GM12878 (cell line): ENCODE results near the gene RPS6KA2.

Experiments used
- ATF3 ChIP-seq: IDR thresholded peaks from 2 replicates; pipeline ENCODE4 v1.6.1; 2011; ENCODE audit warnings: low read depth, mild to moderate bottlenecking, low read length, moderate library complexity, borderline replicate concordance; ENCODE audit errors: extremely low read depth
- CHD4 ChIP-seq: fragments of 200-600 bp; sonication (generic); IDR thresholded peaks from 2 replicates; pipeline ENCODE4 v1.6.1; 2016; ENCODE audit warnings: mild to moderate bottlenecking
- HDAC6 ChIP-seq: fragments of 200-600 bp; sonication (generic); IDR thresholded peaks from one replicate; pipeline ENCODE4 v1.8.0; 2017; ENCODE audit warnings: antibody characterized with exemption; ENCODE audit not compliant: unreplicated experiment
- IRF3 ChIP-seq: fragments of 450-650 bp; IDR thresholded peaks from 2 replicates; pipeline ENCODE4 v1.6.1; 2014; ENCODE audit warnings: mild to moderate bottlenecking
- MYB ChIP-seq: fragments of 150-350 bp; IDR thresholded peaks from 2 replicates; pipeline ENCODE4 v1.6.1; 2014; ENCODE audit warnings: mild to moderate bottlenecking, low read depth, low read length, borderline replicate concordance
- MYC ChIP-seq: IDR thresholded peaks from 2 replicates; pipeline ENCODE4 v1.6.1; 2011; ENCODE audit warnings: mild to moderate bottlenecking, low read length, moderate library complexity, inconsistent platforms; ENCODE audit not compliant: insufficient read depth, insufficient replicate concordance, insufficient read length, severe bottlenecking
- NR2F1 ChIP-seq: fragments of 450-650 bp; conservative IDR thresholded peaks from 2 replicates; pipeline ENCODE4 v1.6.1; 2017; ENCODE audit warnings: mild to moderate bottlenecking
- POLR2A ChIP-seq: IDR thresholded peaks from 2 replicates; pipeline ENCODE4 v1.6.1; 2011; ENCODE audit warnings: low read depth, mild to moderate bottlenecking, low read length
- POLR2AphosphoS5 ChIP-seq: IDR thresholded peaks from 2 replicates; pipeline ENCODE4 v1.6.1; 2011; ENCODE audit warnings: mild to moderate bottlenecking, low read length, inconsistent platforms
- REST ChIP-seq: IDR thresholded peaks from 2 replicates; pipeline ENCODE4 v1.6.1; 2012; ENCODE audit warnings: mild to moderate bottlenecking, low read depth, low read length
- YY1 ChIP-seq: IDR thresholded peaks from 2 replicates; pipeline ENCODE4 v1.6.1; 2011; ENCODE audit warnings: low read depth, mild to moderate bottlenecking, low read length
- ZNF24 ChIP-seq: fragments of 450-650 bp; IDR thresholded peaks from 2 replicates; pipeline ENCODE4 v1.6.1; 2017; ENCODE audit warnings: antibody characterized with exemption, mild to moderate bottlenecking
- ZZZ3 ChIP-seq: IDR thresholded peaks from 2 replicates; pipeline ENCODE4 v1.6.1; 2011; ENCODE audit warnings: low read depth; ENCODE audit not compliant: control insufficient read depth, insufficient read length
- TF ChIP-seq, protein P1 (sequence below), 3 experiments: IDR thresholded peaks in 2 of 3; conservative IDR thresholded peaks in 1 of 3; 2 replicates each; pipeline ENCODE4 v1.5.1; 2011; ENCODE audit warnings: low read depth in 3 of 3, low read length in 3 of 3, mild to moderate bottlenecking in 3 of 3, control low read depth in 2 of 3, moderate library complexity in 2 of 3, inconsistent platforms in 1 of 3, mixed read lengths in 1 of 3; ENCODE audit not compliant: control insufficient read depth in 2 of 3, insufficient read depth in 1 of 3; ENCODE audit errors: extremely low read depth in 1 of 3

DNA sequence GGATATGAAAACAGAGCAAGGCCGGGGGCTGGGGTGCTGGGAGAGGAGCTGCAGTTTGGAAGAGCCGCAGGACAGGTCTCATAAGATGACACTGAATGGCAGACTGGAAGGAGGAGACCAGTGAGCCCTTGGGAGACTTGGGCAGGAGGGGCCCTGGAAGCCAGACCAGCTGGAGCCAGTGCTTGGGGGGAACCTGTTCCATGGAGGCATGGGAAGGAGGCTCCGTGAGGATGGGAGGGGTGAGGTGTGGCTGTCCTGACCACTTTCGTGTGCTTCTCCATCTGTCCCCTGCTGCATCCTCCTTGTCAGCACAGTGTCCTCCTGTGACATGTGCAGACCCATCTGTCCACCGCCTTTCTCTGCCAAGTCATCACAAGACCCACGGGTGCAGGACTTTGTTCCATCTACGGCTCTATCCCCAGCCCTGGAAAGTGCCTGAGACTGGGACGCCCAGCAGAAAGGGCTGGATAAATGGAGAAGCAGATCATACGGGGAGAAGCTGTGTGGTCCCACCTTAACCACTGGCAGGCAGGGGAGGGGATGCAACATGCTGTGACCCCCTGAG, 159.5 kb downstream of the RPS6KA2 start:
- TF ChIP-seq YY1 = no peak
- no peak for TF ChIP-seq REST
- TF ChIP-seq CHD4 = no peak
- TF ChIP-seq HDAC6 = no peak
- no peak for TF ChIP-seq ZNF24
- no peak for TF ChIP-seq ATF3
- TF ChIP-seq NR2F1 = no peak
- TF ChIP-seq, protein P1, sequence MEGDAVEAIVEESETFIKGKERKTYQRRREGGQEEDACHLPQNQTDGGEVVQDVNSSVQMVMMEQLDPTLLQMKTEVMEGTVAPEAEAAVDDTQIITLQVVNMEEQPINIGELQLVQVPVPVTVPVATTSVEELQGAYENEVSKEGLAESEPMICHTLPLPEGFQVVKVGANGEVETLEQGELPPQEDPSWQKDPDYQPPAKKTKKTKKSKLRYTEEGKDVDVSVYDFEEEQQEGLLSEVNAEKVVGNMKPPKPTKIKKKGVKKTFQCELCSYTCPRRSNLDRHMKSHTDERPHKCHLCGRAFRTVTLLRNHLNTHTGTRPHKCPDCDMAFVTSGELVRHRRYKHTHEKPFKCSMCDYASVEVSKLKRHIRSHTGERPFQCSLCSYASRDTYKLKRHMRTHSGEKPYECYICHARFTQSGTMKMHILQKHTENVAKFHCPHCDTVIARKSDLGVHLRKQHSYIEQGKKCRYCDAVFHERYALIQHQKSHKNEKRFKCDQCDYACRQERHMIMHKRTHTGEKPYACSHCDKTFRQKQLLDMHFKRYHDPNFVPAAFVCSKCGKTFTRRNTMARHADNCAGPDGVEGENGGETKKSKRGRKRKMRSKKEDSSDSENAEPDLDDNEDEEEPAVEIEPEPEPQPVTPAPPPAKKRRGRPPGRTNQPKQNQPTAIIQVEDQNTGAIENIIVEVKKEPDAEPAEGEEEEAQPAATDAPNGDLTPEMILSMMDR (IDR thresholded peaks at IDR 0.05 in 2 of 3, conservative IDR thresholded peaks at IDR 0.05 in 1 of 3; ENCODE audit: control insufficient read depth in 2 of 3, extremely low read depth in 1 of 3, insufficient read depth in 1 of 3, low read depth in 3 of 3, low read length in 3 of 3) = no peak
- no peak for TF ChIP-seq MYC
- TF ChIP-seq IRF3 = no peak
- TF ChIP-seq ZZZ3 = no peak
- TF ChIP-seq MYB = no peak
- TF ChIP-seq POLR2A = no peak
- TF ChIP-seq POLR2AphosphoS5 = no peak
